Stimulated activated CD4-positive, alpha-beta T cell treated with anti-CD3 and anti-CD28 coated beads, Interleukin-1b, Interleukin-23, amount 100 ng/mL, for 1 hour (primary cell): Measurements from ENCODE around the gene CLRN3.

Experiments used
- DNase-seq, 2 donors: peaks; one replicate each; pipeline ENCODE4 v3.0.0-alpha.2; 2020; ENCODE audit warnings: low read depth in 2 of 2

CLRN3 gene

GRCh38 chr10:127899766-127900387 is 7.1 kb upstream of the CLRN3 start:
- DNase-seq, result no peak

- DNase-seq, result no peak
Measured at GRCh38 chr10:127897177-127897576, 4.4 kb upstream of the CLRN3 start.

DNA sequence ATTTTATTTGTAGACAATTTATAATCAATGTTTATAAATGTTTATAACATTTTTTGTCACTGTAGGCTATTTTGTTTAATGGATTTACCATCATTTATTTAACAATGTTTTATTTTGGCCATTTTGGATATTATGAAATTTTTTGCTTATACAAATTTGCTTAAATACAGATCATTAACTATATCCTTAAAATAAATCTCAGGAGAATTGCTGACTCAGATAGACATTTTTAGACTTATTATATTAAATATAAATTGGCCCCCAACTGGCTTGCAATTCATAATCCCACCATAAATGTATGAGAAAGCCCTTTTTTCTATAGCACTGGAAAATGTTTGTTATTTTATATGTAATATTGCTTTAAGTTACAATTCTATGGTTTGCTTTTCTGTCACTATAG is 3.8 kb upstream of the CLRN3 start:
- DNase-seq, result no peak

GRCh38 chr10:127894146-127894545 is 1.4 kb upstream of the CLRN3 start:
- DNase-seq, result no peak

GRCh38 chr10:127890832-127891334 is 1.9 kb downstream of the CLRN3 start:
- no peak for DNase-seq

DNA sequence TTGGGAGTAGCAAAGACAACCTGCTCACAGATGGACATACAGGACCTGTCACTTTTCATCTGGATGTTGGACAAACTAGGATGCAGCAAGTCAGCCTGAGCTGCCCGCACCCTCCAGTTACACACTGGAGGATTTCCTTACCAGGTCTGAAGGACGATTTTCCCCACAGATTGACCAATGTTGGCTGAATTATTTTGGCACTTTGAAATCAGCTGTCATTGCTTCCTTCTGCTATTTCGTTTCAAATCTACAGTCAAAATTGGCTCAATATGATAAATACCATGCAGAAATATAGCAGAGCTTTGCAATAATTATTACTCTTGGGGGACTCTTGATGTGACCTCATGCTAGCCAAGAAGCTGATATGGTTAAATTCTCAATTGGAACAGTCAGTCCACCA is 2.5 kb downstream of the CLRN3 start:
- no peak for DNase-seq

GRCh38 chr10:127889605-127890195 is 3.0 kb downstream of the CLRN3 start:
- DNase-seq, result no peak

DNA sequence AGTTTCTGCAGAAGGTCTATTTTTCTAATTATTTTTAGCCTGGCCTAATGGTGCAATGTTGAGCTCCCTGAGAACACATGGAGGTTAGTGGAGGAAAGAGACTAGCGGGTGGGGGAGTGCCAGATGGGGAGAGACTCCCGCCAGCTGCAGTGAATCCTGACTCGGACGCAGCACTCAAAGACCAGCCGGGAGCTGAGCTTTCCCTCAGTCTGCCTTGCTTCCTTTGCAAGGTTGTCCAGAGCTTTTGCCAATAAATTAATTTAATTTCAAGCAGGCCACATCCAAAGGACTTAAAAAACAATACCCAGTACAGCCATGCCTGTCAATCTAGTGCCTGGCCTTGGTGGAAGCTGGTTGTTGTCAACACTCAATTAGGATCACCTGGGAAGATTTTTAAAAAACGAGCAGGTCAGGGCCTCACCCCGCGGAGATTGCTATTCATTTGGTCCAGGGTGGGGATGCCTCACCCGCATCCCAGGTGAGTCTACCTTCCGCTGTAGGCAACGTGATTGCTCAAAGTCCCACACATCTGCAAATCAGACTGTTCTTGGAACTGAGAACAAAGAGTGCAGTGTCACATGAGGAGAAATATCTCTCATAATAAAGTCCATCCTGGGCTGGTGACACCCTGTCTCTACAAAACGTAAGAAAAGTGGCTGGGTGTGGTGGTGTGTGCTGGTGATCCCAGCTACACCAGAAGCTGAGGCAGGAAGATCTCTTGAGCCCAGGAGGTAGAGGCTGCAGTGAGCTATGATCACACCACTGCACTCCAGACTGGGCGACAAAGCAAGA is 4.0 kb downstream of the CLRN3 start:
- no peak for DNase-seq

- DNase-seq, result no peak
Measured at GRCh38 chr10:127887541-127888415, 5.0 kb downstream of the CLRN3 start.

GRCh38 chr10:127886371-127887051 is 6.2 kb downstream of the CLRN3 start:
- no peak for DNase-seq

DNA sequence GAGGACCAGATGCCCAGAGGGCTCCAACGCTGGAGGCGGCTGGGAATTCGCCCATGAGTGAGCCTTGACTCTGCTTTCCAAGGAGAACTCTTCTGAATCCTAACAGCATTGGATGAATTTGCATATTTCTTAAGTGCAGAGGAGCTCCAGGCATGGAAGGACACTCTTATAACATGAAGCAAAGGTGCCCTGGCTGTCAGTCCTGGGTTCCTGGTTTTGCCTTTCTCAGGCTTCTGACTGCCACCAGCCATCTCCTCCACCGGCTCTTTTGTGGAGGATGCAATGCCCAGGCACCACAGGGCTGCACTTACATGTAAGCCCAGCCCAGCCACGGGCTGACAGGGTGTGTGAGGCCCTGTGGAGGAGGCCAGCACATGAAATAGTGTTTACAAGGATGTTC is 8.2 kb downstream of the CLRN3 start:
- no peak for DNase-seq

GRCh38 chr10:127883516-127883915 is 9.2 kb downstream of the CLRN3 start:
- DNase-seq, result no peak

DNA sequence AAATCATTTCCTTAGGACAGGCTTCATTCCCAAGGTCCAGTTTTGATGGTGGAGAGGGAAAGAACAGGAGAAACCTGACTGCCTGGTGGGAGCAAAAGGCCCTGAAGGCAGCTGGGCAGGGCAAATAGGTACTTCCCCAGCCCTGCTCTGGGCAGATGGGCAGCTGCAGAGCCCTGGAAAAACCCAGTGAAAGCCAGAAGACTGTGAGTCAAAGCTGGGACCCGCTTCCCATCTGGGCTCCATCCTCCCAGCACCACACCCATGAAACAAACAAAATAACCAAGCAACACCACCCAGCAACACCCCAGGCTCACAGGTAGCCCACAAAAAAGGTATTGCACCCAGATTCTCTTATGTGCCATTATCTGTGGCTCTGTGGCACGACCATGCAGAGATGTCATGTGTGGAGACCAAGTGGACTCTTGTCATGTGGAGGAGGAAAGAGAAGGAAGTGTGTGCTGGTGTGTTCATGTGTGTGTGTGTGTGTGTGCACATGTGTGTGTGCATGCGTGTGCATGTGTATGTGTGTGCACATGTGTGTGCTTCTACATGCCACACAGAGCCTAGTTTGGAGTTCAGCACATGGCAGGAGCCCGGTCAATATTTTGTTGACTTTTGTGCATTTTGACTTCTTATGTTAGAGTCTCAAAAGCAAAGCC is 9.8 kb downstream of the CLRN3 start:
- no peak for DNase-seq

- no peak for DNase-seq
Measured at GRCh38 chr10:127882391-127882790, 10.3 kb downstream of the CLRN3 start.

DNA sequence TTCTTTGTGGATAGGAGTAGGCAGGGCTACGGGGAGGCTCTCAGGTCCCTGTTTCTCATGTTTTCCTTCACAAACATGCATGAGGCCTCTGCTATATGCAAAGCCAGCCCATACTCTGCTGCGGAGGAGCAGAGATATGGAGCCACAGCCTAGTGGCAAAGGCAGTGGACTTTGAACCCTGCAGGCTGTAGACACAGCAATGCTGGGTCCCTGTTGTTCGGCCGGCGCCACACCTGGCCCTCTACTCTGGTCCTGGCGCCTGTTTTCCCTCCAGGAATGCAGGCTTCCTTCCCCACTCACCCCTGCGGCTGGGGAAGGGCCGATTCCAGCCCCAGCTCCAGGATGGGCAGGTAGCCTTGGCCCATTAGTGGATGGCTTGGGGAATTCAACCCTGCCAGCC is 11.5 kb downstream of the CLRN3 start:
- DNase-seq, result no peak

DNA sequence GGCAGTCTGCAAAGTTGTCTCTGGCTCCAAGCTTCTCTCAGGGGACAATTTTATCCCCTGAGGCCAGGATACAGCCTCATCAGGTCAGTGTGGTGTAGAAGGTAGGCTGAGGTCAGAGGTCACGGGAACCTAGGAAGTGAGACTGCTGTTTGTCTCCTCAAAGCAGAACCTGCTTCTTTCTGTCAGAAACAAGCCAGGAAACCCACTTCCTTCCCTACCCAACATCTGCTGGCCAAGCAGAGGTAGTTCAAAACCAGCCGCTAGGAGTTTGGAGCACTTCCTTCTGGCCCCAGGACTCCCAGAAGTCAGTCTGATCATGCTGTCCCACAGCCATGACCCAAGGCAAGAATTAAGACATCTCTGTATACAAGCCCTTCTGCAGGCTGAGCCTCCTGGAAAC is 12.2 kb downstream of the CLRN3 start:
- no peak for DNase-seq

DNA sequence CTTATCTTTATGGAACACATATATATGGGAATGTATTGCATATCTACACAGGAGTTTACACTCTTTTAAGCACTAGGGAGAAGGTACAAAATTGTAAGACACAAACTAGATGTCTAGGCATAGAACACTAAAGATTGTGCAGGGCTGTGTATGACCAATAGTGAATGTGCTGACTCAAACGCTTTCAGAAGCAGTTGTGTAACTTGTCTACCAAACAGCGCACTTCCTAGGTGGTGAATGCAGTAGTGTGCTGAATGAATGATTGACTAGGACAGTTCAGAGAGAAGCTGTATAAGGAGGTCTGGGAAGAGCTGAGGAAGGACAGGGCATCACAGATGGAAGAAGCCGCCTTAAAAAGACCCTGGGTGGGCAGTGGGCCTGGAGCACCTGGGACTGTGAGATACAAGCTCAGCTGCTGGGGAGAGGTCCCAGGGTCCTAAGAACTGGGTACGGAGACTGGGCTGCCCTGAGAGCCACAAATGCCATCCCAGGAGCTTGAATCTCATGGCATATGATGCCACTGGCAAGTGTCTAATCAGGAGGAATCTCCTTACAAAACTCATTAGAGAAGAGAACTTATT is 14.2 kb downstream of the CLRN3 start:
- DNase-seq, result no peak

DNA sequence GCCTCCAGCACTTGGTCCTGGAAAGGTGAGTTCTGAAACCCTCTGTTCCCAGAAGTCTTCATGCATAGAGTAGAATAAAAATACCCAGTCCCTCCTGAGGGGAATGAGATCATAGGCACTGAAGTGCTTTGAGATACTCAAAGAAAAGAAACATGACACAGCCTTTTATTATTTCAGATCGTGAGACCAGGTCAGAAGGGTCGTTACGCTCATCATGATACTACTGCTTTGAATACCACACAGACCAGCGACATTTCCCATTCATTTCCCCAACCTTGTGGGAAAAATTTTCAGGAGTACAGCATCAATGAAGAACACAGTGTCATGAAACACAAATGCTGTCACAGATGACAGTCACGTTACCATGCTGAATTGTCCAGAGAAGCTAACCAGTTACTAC is 15.0 kb downstream of the CLRN3 start:
- DNase-seq, result no peak

GRCh38 chr10:127877116-127877515 is 15.6 kb downstream of the CLRN3 start:
- no peak for DNase-seq

GRCh38 chr10:127875916-127876315 is 16.8 kb downstream of the CLRN3 start:
- no peak for DNase-seq

GRCh38 chr10:127875449-127875765 is 17.3 kb downstream of the CLRN3 start:
- DNase-seq, result no peak
